NT2/D1 (cell line): ENCODE results near the gene CRYBB1.

Experiments
- SUZ12 ChIP-seq: IDR thresholded peaks from 2 replicates; pipeline ENCODE4 v1.6.1; 2011; ENCODE audit not compliant: insufficient read length, insufficient read depth; ENCODE audit errors: extremely low read depth
- ZNF274 ChIP-seq: IDR thresholded peaks from 2 replicates; pipeline ENCODE4 v1.6.1; 2011; ENCODE audit warnings: mild to moderate bottlenecking, low read depth, low read length

GRCh38 chr22:26551568-26551967 lies 66.3 kb downstream of the CRYBB1 start:
- TF ChIP-seq ZNF274 (no peak), SUZ12 (no peak)
